DMS53 treated with DMSO at 0.1 percent for 48 hours (cell line): Measurements from ENCODE around the gene CD207.
A peak's percentile ranks its signal among the peaks of the same experiment; 100 is the strongest.

Source experiments
- DNase-seq: peaks from one replicate; lab custom pipeline; 2025; ENCODE audit not compliant: unreplicated experiment; lab: John Stamatoyannopoulos, UW

The CD207 gene

GRCh38 chr2:70795164-70795995 is 40.2 kb downstream of the CD207 start:
- DNase-seq: no peak

- no peak for DNase-seq
These were observed 42.2 kb downstream of the CD207 start for GRCh38 chr2:70793450-70793849.

GRCh38 chr2:70790136-70790828 is 45.3 kb downstream of the CD207 start, which contains the start of gene FIGLA:
FIGLA (minus strand) TSS chr2:70790643; CDS start chr2:70790638, 5 bp downstream.
- no peak for DNase-seq

GRCh38 chr2:70789304-70790135 is 46.1 kb downstream of the CD207 start:
- DNase-seq: peak; percentile 72

- peak; percentile 22 for DNase-seq
These were observed 50.3 kb downstream of the CD207 start for GRCh38 chr2:70785137-70785911.

GRCh38 chr2:70784320-70784719 is 51.3 kb downstream of the CD207 start:
- no peak for DNase-seq
